Stimulated activated CD8-positive, alpha-beta memory T cell treated with anti-CD3 and anti-CD28 coated beads, Interleukin-7, amount 100 ng/mL, for 24 hours (primary cell): ENCODE data around the gene SMAD4.
A peak's percentile ranks its signal among the peaks of the same experiment; 100 is the strongest.

Experiments used
- DNase-seq: peaks from one replicate; pipeline ENCODE4 v3.0.0-alpha.2; 2020; ENCODE audit warnings: low read depth

Gene SMAD4

GRCh38 chr18:51021226-51021965, 8.6 kb upstream of the SMAD4 start:
- no peak for DNase-seq

- DNase-seq: no peak
Measured at GRCh38 chr18:51025512-51025911, 4.5 kb upstream of the SMAD4 start.

- no peak for DNase-seq
Measured at GRCh38 chr18:51028201-51028805, 1.7 kb upstream of the SMAD4 start.

GRCh38 chr18:51029378-51029693, 677 bp upstream of the SMAD4 start:
- DNase-seq: no peak

- DNase-seq: peak; percentile 30
Measured at GRCh38 chr18:51030537-51031258, 685 bp downstream of the SMAD4 start.

GRCh38 chr18:51032193-51032592, 2.2 kb downstream of the SMAD4 start:
- DNase-seq: no peak

- no peak for DNase-seq
Measured at GRCh38 chr18:51037230-51037629, 7.2 kb downstream of the SMAD4 start.

- DNase-seq: no peak
Measured at GRCh38 chr18:51038110-51038509, 8.1 kb downstream of the SMAD4 start.

GRCh38 chr18:51039138-51040112, 9.4 kb downstream of the SMAD4 start:
- no peak for DNase-seq

GRCh38 chr18:51041677-51042352, 11.8 kb downstream of the SMAD4 start:
- no peak for DNase-seq

- no peak for DNase-seq
Measured at GRCh38 chr18:51044928-51045585, 15.0 kb downstream of the SMAD4 start.

- no peak for DNase-seq
Measured at GRCh38 chr18:51048190-51048589, 18.2 kb downstream of the SMAD4 start.

- no peak for DNase-seq
Measured at GRCh38 chr18:51049137-51049536, 19.1 kb downstream of the SMAD4 start.

- no peak for DNase-seq
Measured at GRCh38 chr18:51051105-51051712, 21.2 kb downstream of the SMAD4 start.

- DNase-seq: no peak
Measured at GRCh38 chr18:51053814-51054213, 23.8 kb downstream of the SMAD4 start.

GRCh38 chr18:51054764-51055163, 24.8 kb downstream of the SMAD4 start:
- DNase-seq: no peak

- no peak for DNase-seq
Measured at GRCh38 chr18:51059969-51060368, 30.0 kb downstream of the SMAD4 start.

- no peak for DNase-seq
Measured at GRCh38 chr18:51064256-51064655, 34.2 kb downstream of the SMAD4 start.

- no peak for DNase-seq
Measured at GRCh38 chr18:51066273-51066672, 36.3 kb downstream of the SMAD4 start.

GRCh38 chr18:51068105-51068504, 38.1 kb downstream of the SMAD4 start:
- no peak for DNase-seq

GRCh38 chr18:51069885-51070284, 39.9 kb downstream of the SMAD4 start:
- no peak for DNase-seq
